Endodermal cell (in vitro differentiated cells): ENCODE data around the gene ABLIM1. TPM values are rescaled to one million over a fixed set of nuclear protein-coding genes. Genes with fewer than 3 reads are reported as not detected.
A peak's percentile ranks its signal among the peaks of the same experiment; 100 is the strongest.

Source experiments
- DNase-seq: peaks from one replicate; pipeline ENCODE4 v3.0.0-alpha.2; 2017
- H3K27ac ChIP-seq: 2 replicates; pipeline ENCODE4 v1.5.1; 2013; ENCODE audit warnings: mild to moderate bottlenecking, low read depth, low read length, moderate library complexity
- H3K27me3 ChIP-seq: 2 replicates; pipeline ENCODE4 v1.6.1; 2013; ENCODE audit warnings: mild to moderate bottlenecking, low read length, moderate library complexity; ENCODE audit not compliant: insufficient read depth, control insufficient read depth, poor library complexity, severe bottlenecking
- H3K36me3 ChIP-seq: 2 replicates; pipeline ENCODE4 v1.7.0; 2013; ENCODE audit warnings: mild to moderate bottlenecking, low read length, moderate library complexity; ENCODE audit not compliant: control insufficient read depth, insufficient read depth
- H3K4me1 ChIP-seq: one replicate; pipeline ENCODE4 v1.7.0; 2013; ENCODE audit warnings: low read length; ENCODE audit not compliant: control insufficient read depth, insufficient read depth
- H3K4me3 ChIP-seq: 2 replicates; pipeline ENCODE4 v1.5.1; 2013; ENCODE audit warnings: mild to moderate bottlenecking, low read length, moderate library complexity
- H3K9ac ChIP-seq: 2 replicates; pipeline ENCODE4 v1.6.1; 2013; ENCODE audit warnings: mild to moderate bottlenecking, low read length, moderate library complexity; ENCODE audit not compliant: poor library complexity, severe bottlenecking; ENCODE audit errors: extremely low read depth
- H3K9me3 ChIP-seq: 2 replicates; pipeline ENCODE4 v1.6.1; 2013; ENCODE audit warnings: mild to moderate bottlenecking, low read length, moderate library complexity; ENCODE audit not compliant: control insufficient read depth
- H3K27ac Mint-ChIP-seq: 2 replicates; pipeline ENCODE4 v1.8.0; 2020; ENCODE audit warnings: mixed read lengths
- H3K27me3 Mint-ChIP-seq: 2 replicates; pipeline ENCODE4 v1.8.0; 2021; ENCODE audit warnings: mild to moderate bottlenecking, mixed read lengths; ENCODE audit not compliant: insufficient read depth
- H3K36me3 Mint-ChIP-seq: 2 replicates; pipeline ENCODE4 v1.8.0; 2020; ENCODE audit warnings: low read depth, mixed read lengths
- H3K4me1 Mint-ChIP-seq: 2 replicates; pipeline ENCODE4 v1.8.0; 2020; ENCODE audit warnings: mixed read lengths
- H3K4me3 Mint-ChIP-seq: 2 replicates; pipeline ENCODE4 v1.8.0; 2020; ENCODE audit warnings: mild to moderate bottlenecking, moderate library complexity, mixed read lengths
- H3K9me3 Mint-ChIP-seq: 2 replicates; pipeline ENCODE4 v1.8.0; 2020; ENCODE audit warnings: mild to moderate bottlenecking, mixed read lengths
- CTCF ChIP-seq: fragments of 200-600 bp; sonication (generic); conservative IDR thresholded peaks from 2 replicates; pipeline ENCODE4 v1.5.0; 2021; ENCODE audit warnings: antibody characterized with exemption, mild to moderate bottlenecking
- WGBS, 2 experiments: methylation state at CpG; one replicate each; pipeline versions ENCODE4 v1.1.5 to v1.1.7; 2013; ENCODE audit warnings: missing lambda C conversion rate in 2 of 2, mixed read lengths in 1 of 2; ENCODE audit not compliant: insufficient coverage in 1 of 2, insufficient read length in 1 of 2; 5-methylcytosine and 5-hydroxymethylcytosine counted together
- total RNA-seq, 2 donors: library from RNA; stranded (reverse); fragmentation: NEBNext Ultra II Directional in 1 of 2; extraction: Animal tissue kit (Norgen Biotek cat#: 25700) in 1 of 2; gene quantifications; 2 replicates in 1 of 2; 3 replicates in 1 of 2; pipeline ENCODE4 v1.2.1, GENCODE V29; 2021

Gene ABLIM1
- total RNA-seq, 2 donors from 2014 or later = 39.3 to 49.3 TPM

GRCh38 chr10:114631666-114632417, 26.2 kb downstream of the ABLIM1 start:
- Mint-ChIP-seq H3K36me3 (no peaks in the 10 kb centered on the region), H3K4me1 (peaks cover 21% of the 10 kb centered on the region), H3K4me3 (peak overlapping the region; percentile 67), H3K27ac (no peak overlapping the region), H3K27me3 (peaks cover 59% of the 10 kb centered on the region), H3K9me3 (no peaks in the 10 kb centered on the region)
- DNase-seq = peak; percentile 82
- no peaks in the 10 kb centered on the region for H3K9me3 ChIP-seq
- TF ChIP-seq CTCF = no peak
- H3K27ac ChIP-seq = no peak overlapping the region
- peaks cover 4% of the 10 kb centered on the region for H3K4me1 ChIP-seq
- 3 to 10% methylated on average over 15 to 53 of the region's 53 CpGs for WGBS, 2 experiments
- peaks cover 49% of the 10 kb centered on the region for H3K27me3 ChIP-seq
- peak overlapping the region; percentile 82 for H3K4me3 ChIP-seq
- H3K36me3 ChIP-seq = no peaks in the 10 kb centered on the region
- peak overlapping the region; percentile 36 for H3K9ac ChIP-seq

GRCh38 chr10:114631090-114631665, 26.9 kb downstream of the ABLIM1 start:
- 56 to 78% methylated on average over 1 to 7 of the region's 9 CpGs for WGBS, 2 experiments
- Mint-ChIP-seq H3K27ac (no peak overlapping the region), H3K9me3 (no peaks in the 10 kb centered on the region), H3K4me1 (peaks cover 21% of the 10 kb centered on the region), H3K4me3 (peak overlapping the region; percentile 67), H3K36me3 (no peaks in the 10 kb centered on the region), H3K27me3 (peaks cover 59% of the 10 kb centered on the region)
- Histone ChIP-seq H3K9me3 (no peaks in the 10 kb centered on the region), H3K27ac (no peak overlapping the region), H3K9ac (no peak overlapping the region), H3K4me3 (peak overlapping the region; percentile 82), H3K4me1 (peaks cover 4% of the 10 kb centered on the region), H3K36me3 (no peaks in the 10 kb centered on the region), H3K27me3 (peaks cover 49% of the 10 kb centered on the region)
- TF ChIP-seq CTCF = no peak
- DNase-seq = no peak

- 85 to 100% methylated on average over 2 to 4 of the region's 4 CpGs for WGBS, 2 experiments
- Histone ChIP-seq H3K4me3 (no peak overlapping the region), H3K27ac (no peak overlapping the region), H3K4me1 (peaks cover 4% of the 10 kb centered on the region), H3K9me3 (peaks cover 2% of the 10 kb centered on the region), H3K9ac (no peak overlapping the region), H3K36me3 (no peaks in the 10 kb centered on the region), H3K27me3 (peaks cover 49% of the 10 kb centered on the region)
- DNase-seq = no peak
- no peak overlapping the region for H3K27ac Mint-ChIP-seq
- peaks cover 21% of the 10 kb centered on the region for H3K4me1 Mint-ChIP-seq
- no peak for TF ChIP-seq CTCF
- no peaks in the 10 kb centered on the region for H3K9me3 Mint-ChIP-seq
- H3K4me3 Mint-ChIP-seq = no peak overlapping the region
- peaks cover 57% of the 10 kb centered on the region for H3K27me3 Mint-ChIP-seq
- no peaks in the 10 kb centered on the region for H3K36me3 Mint-ChIP-seq
Measured at GRCh38 chr10:114629824-114630730, 28.0 kb downstream of the ABLIM1 start.
